HG03457 (cell line): Measurements from ENCODE around the gene ACP6.
A peak's percentile ranks its signal among the peaks of the same experiment; 100 is the strongest.
"Not testable (repeated sequence)": the region's sequence is repeated elsewhere in the genome, so short reads cannot be mapped to it uniquely, and the experiment has no call there.

ENCODE experiments used
- ATAC-seq: cut with Tn5 transposase; IDR thresholded peaks from one replicate; pipeline ENCODE4 v1.9.1; 2021; ENCODE audit warnings: moderate number of reproducible peaks; ENCODE audit not compliant: unreplicated experiment

ACP6 gene

GRCh38 chr1:147670319-147671001 is at the start of gene ACP6:
ACP6 (minus strand) TSS chr1:147670524; CDS start chr1:147670048, 476 bp downstream.
- peak; percentile 91 for ATAC-seq

GRCh38 chr1:147719711-147720225 is 49.4 kb upstream of the ACP6 start:
- ATAC-seq = no peak

DNA sequence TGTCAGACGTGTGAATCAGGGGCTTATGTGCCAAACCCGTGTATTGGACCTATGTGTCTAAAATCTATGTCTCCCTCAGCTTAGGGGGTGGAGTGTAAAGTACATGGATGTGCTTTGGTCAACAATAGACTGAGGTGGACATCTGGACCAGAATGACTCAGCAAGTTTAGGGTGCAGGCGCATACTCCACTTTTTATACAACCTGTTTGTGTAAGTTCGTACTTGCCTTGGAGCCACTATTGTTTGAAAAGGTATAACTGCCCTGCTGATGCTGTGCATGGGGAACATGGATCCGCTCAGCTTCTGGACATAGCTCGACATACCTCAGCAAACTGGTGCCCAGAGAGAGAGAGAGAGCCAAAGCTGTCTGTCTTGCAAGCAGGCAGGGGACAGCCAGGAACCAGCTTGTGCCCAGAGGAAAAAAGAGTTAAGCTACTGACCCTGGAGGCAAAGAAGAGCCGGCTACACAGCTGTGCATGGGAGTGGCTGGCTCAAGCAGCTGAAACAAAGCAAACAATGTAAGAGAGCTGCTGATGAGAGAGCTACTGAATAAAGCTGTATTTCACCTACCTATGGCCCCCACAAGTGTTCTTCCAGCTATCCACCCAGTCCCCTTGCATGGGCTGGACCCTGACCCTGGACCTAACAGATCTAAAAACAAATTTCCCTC is 48.8 kb upstream of the ACP6 start:
- no peak for ATAC-seq

- no peak for ATAC-seq
Observed at GRCh38 chr1:147717706-147718097, 47.4 kb upstream of the ACP6 start.

DNA sequence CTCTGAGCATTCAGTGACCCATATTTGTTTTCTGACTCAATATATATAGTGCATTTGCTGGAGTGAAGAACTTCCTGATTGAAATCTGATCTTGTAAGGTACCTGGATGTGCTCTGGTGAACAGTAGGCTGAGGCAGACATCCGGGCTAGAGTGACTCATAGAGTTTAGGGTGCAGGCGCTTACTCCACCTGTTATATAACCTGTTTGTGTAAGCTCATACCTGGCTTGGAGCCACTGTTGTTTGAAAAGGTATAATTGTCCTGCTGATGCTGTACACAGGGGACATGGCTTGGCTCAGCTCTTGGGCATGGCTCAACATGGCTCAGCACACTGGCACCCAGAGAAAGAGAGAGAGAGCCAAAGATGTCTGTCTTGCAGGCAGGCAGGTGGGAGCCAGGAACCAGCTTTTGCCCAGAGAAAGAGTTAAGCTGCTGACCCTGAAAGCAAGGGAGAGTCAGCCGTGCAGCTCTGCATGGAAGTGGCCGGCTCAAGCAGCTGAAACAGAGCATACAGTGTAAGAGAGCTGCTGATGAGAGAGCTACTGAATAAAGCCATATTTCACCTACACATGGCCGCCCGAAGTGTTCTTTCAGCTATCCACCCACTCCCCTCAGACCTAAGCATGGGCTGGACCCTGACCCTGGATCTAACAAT is 46.9 kb upstream of the ACP6 start:
- ATAC-seq = no peak

DNA sequence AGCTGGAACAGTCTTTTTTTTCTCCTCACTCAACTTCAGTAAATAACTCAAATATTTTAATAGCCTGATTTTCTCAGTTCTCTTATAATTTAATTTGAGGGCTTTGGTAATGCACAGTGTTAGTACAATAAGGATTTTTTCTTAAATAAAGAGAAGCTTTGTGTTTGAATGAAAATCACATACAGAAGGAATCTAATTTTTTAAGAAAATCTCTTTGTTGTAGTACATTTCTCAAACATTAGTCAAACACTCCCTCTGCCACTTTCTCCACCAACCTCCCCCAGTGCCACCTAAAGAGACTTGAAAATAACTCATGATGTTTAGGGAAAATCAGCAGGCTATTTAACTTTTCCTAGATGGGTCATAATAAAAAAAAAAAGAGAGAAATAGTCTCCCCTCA is 42.3 kb upstream of the ACP6 start:
- no peak for ATAC-seq

GRCh38 chr1:147700042-147701006 is 30.0 kb upstream of the ACP6 start:
- ATAC-seq = no peak

GRCh38 chr1:147699686-147700041 is 29.3 kb upstream of the ACP6 start:
- no peak for ATAC-seq

GRCh38 chr1:147683163-147683763 is 12.9 kb upstream of the ACP6 start:
- no peak for ATAC-seq

DNA sequence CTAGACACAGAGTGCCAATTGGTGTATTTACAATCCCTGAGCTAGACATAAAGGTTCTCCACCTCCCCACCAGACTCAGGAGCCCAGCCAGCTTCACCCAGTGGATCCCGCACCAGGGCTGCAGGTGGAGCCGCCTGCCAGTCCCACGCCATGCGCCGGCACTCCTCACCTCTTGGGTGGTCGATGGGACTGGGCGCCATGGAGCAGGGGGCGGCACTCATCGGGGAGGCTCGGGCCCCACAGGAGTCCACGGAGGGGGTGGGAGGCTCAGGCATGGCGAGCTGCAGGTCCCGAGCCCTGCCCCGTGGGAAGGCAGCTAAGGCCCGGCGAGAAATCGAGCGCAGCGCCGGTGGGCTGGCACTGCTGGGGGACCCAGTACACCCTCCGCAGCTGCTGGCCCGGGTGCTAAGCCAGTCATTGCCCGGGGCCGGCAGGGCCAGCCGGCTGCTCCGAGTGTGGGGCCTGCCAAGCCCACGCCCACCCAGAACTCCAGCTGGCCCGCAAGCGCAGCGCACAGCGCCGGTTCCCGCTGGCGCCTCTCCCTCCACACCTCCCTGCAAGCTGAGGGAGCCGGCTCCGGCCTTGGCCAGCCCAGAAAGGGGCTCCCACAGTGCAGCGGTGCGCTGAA is 10.4 kb upstream of the ACP6 start:
- not testable (repeated sequence) for ATAC-seq

GRCh38 chr1:147677681-147678080 is 7.4 kb upstream of the ACP6 start:
- ATAC-seq = not testable (repeated sequence)

GRCh38 chr1:147676311-147677085 is 6.2 kb upstream of the ACP6 start:
- ATAC-seq = no peak

- ATAC-seq = no peak
Observed at GRCh38 chr1:147673816-147674215, 3.5 kb upstream of the ACP6 start.

DNA sequence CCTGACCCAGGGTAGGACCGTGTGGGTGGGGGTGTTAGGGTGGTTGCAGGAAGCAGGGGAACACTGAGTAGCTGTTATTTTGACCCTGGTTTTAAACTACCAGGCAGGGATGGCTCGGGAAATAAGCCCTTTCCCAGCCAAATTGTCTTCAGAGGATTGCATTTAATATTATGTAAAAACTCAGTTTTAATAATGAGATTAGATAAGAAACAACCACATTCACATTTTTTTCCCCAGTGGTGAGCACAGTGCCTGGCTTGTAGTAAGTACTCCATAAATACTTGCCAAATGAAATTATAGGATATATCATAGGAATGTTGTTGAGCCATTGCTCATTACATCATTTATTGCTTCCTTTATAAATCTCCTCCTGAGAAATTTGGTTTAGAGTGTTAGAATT is 3.1 kb upstream of the ACP6 start:
- no peak for ATAC-seq

DNA sequence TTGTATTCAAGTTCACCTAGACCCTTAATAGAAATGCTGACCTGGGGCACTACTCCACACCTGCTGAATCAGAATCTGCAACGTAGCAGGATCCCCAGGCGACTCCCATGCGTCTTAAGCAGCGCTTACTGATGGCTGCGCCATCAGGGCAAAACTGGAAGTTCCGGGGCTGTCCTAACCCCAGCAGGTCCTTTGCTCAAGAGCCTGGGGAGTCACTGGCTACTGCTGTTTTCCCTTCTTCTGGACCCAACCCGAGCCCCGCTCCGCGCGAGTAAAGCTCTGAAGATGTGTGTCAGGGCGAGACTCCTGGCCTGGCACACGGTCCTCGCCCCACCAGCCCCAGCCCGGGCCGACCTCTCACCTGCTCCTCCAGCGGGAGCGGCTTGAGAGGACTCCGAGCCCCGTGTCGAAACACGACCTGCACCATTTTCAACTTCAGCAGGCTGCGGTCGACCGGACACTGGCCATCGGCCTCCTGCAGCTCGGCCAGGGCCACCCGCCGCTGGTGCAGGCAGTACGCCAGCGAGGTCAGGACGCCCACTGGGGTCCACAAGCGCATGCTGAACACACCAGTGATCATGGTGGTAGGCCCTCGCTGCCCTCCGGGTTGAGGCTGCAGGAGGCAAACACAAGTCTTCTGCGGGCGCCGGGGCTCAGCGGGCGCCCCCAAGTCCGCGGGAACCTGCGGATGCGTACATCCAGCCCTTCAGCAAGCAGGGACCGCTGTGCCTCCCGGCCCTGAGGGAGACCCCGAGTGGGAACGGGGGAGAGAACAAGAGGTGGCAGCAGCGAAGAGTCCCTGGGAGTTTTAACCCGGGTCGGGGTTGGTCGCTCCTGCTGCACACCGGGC is 630 bp downstream of the ACP6 start:
- peak; percentile 28 for ATAC-seq

DNA sequence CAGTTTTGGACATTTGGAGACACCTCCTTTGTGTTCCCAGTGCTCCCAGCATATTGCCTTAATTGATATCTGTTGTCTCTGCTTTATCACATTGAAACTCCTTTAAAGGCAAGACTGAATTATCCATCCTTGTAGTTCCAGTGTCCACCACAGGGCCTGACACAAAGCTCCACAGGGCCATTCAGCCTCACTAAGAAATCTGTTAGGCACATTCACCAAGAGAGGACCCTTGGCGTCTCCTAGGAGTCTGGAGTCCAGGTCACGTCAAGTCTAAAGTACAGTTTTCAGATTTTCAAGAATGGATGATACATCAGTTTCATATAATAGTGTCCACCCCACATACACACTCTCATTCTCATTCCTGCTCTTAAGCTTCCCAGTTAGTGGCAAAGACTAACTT is 4.8 kb downstream of the ACP6 start:
- no peak for ATAC-seq

DNA sequence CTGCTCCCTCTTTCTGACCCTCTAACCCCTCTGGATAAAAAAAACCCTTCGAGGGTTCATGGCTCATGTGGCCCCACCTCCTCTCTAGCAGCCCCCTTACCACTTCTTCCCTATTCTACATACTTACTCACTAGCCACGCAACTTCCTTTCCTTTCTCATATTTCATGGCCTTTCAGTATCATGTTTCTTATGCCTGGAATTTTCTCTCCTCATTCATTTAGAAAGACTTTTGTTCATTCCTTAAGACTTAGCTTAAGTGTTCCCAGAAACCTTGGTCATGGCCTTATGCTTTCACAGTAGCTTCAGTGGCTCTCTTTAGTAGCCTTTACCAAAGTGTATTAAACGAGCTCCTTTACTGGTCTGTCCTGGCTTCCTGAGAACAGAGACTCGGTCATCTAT is 6.1 kb downstream of the ACP6 start:
- no peak for ATAC-seq

GRCh38 chr1:147654511-147654910 is 15.8 kb downstream of the ACP6 start:
- no peak for ATAC-seq
